A673 (cell line): Measurements from ENCODE around the gene WRNIP1.

Experiments
- EZH2 ChIP-seq: fragments of 200-600 bp; sonication (generic); IDR thresholded peaks from 2 replicates; pipeline ENCODE4 v1.6.1; 2017; ENCODE audit warnings: borderline replicate concordance, low read depth, mild to moderate bottlenecking, mixed read lengths, antibody characterized with exemption, low read length; ENCODE audit not compliant: poor library complexity, severe bottlenecking
- TF ChIP-seq, protein P1 (sequence below): fragments of 300-800, 200-600 bp; sonication (generic); conservative IDR thresholded peaks from 2 replicates; pipeline ENCODE4 v1.5.1; 2017; ENCODE audit warnings: low read depth, mild to moderate bottlenecking, antibody characterized with exemption, low read length, moderate library complexity, mixed read lengths

DNA sequence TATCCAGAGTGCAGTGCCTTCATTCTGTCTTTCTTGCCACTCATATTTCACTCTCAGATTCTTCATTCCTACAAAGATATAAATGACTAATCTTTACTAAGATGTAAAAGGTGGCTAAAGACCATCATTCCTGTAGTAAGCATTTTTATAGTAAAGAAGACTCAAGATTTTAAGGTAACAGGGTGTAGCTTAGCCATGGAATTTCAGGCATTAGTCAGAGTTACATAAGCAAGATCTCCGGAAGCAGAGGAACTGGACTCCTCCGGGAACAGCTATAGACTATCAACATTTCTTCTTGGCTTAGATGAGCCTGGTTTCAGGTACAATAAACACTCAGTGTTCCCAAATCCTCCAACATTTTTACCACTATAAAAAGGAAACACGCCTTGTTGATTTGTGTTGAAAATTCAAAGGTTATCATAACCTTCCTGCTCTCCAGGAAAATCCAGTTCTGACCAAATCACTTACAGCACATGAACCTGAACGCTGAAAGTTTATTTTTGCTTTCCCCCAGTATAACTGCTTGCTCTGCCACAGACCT, 52.8 kb downstream of the WRNIP1 start:
- TF ChIP-seq, protein P1, sequence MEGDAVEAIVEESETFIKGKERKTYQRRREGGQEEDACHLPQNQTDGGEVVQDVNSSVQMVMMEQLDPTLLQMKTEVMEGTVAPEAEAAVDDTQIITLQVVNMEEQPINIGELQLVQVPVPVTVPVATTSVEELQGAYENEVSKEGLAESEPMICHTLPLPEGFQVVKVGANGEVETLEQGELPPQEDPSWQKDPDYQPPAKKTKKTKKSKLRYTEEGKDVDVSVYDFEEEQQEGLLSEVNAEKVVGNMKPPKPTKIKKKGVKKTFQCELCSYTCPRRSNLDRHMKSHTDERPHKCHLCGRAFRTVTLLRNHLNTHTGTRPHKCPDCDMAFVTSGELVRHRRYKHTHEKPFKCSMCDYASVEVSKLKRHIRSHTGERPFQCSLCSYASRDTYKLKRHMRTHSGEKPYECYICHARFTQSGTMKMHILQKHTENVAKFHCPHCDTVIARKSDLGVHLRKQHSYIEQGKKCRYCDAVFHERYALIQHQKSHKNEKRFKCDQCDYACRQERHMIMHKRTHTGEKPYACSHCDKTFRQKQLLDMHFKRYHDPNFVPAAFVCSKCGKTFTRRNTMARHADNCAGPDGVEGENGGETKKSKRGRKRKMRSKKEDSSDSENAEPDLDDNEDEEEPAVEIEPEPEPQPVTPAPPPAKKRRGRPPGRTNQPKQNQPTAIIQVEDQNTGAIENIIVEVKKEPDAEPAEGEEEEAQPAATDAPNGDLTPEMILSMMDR, result no peak
- no peak for TF ChIP-seq EZH2
